Measurements from ENCODE around the gene PPP2R5C.
"Not testable (repeated sequence)": the region's sequence is repeated elsewhere in the genome, so short reads cannot be mapped to it uniquely, and the experiment has no call there.

Gene PPP2R5C

GRCh38 chr14:101727611-101728366 is 33.7 kb upstream of the PPP2R5C start:
- no peak for DNase-seq

- DNase-seq, result no peak
Measured at GRCh38 chr14:101728367-101728742, 33.2 kb upstream of the PPP2R5C start.

GRCh38 chr14:101729382-101729781 is 32.1 kb upstream of the PPP2R5C start:
- DNase-seq, result no peak

- DNase-seq, result not testable (repeated sequence)
Measured at GRCh38 chr14:101730157-101730556, 31.4 kb upstream of the PPP2R5C start.

- no peak for DNase-seq
Measured at GRCh38 chr14:101730626-101731186, 30.8 kb upstream of the PPP2R5C start.

- peak; percentile 78 for DNase-seq
Measured at GRCh38 chr14:101731187-101732080, 30.1 kb upstream of the PPP2R5C start.

- DNase-seq, result no peak
Measured at GRCh38 chr14:101732118-101732517, 29.4 kb upstream of the PPP2R5C start.

GRCh38 chr14:101733211-101733610 is 28.3 kb upstream of the PPP2R5C start:
- no peak for DNase-seq

- no peak for DNase-seq
Measured at GRCh38 chr14:101734246-101734847, 27.2 kb upstream of the PPP2R5C start.

- no peak for DNase-seq
Measured at GRCh38 chr14:101735453-101735852, 26.1 kb upstream of the PPP2R5C start.

GRCh38 chr14:101736071-101736470 is 25.4 kb upstream of the PPP2R5C start:
- DNase-seq, result no peak

GRCh38 chr14:101736585-101736984 is 24.9 kb upstream of the PPP2R5C start:
- DNase-seq, result no peak

- no peak for DNase-seq
Measured at GRCh38 chr14:101737414-101738339, 23.8 kb upstream of the PPP2R5C start.

- DNase-seq, result no peak
Measured at GRCh38 chr14:101738703-101739320, 22.7 kb upstream of the PPP2R5C start.

- no peak for DNase-seq
Measured at GRCh38 chr14:101739446-101740141, 21.9 kb upstream of the PPP2R5C start.

GRCh38 chr14:101740981-101741380 is 20.5 kb upstream of the PPP2R5C start:
- no peak for DNase-seq

GRCh38 chr14:101743701-101744100 is 17.8 kb upstream of the PPP2R5C start:
- DNase-seq, result no peak

- DNase-seq, result not testable (repeated sequence)
Measured at GRCh38 chr14:101744382-101744781, 17.1 kb upstream of the PPP2R5C start.

GRCh38 chr14:101749756-101750155 is 11.8 kb upstream of the PPP2R5C start:
- DNase-seq, result not testable (repeated sequence)

GRCh38 chr14:101754893-101755292 is 6.6 kb upstream of the PPP2R5C start:
- DNase-seq, result no peak

All from activated CD4-positive, alpha-beta T cell treated with anti-CD3 and anti-CD28 coated beads for 1 hour (primary cell).